GM21526 (cell line): Measurements from ENCODE around the gene ANKDD1A.
A peak's percentile ranks its signal among the peaks of the same experiment; 100 is the strongest.

Experiments used
- ATAC-seq: cut with Tn5 transposase; IDR thresholded peaks from one replicate; pipeline ENCODE4 v1.9.1; 2021; ENCODE audit warnings: moderate library complexity; ENCODE audit not compliant: unreplicated experiment, low FRiP score

ANKDD1A gene

GRCh38 chr15:64951777-64952418 lies 40.2 kb downstream of the ANKDD1A start:
- ATAC-seq: no peak

- no peak for ATAC-seq
These were observed 42.7 kb downstream of the ANKDD1A start for GRCh38 chr15:64954395-64954794.

- ATAC-seq: no peak
These were observed 47.4 kb downstream of the ANKDD1A start for GRCh38 chr15:64959128-64959527.

GRCh38 chr15:64960153-64960552 lies 48.5 kb downstream of the ANKDD1A start:
- no peak for ATAC-seq

GRCh38 chr15:64961013-64961412 lies 49.3 kb downstream of the ANKDD1A start:
- no peak for ATAC-seq

- no peak for ATAC-seq
These were observed 57.7 kb downstream of the ANKDD1A start for GRCh38 chr15:64969401-64969800.

- no peak for ATAC-seq
These were observed 59.0 kb downstream of the ANKDD1A start for GRCh38 chr15:64970698-64971097.

- ATAC-seq: no peak
These were observed 63.7 kb downstream of the ANKDD1A start for GRCh38 chr15:64975390-64975789.

GRCh38 chr15:64979252-64979710 lies 67.6 kb downstream of the ANKDD1A start:
- no peak for ATAC-seq

- ATAC-seq: no peak
These were observed 70.2 kb downstream of the ANKDD1A start for GRCh38 chr15:64981812-64982431.

- no peak for ATAC-seq
These were observed 70.8 kb downstream of the ANKDD1A start for GRCh38 chr15:64982472-64982871.

GRCh38 chr15:64985366-64986033 lies 73.8 kb downstream of the ANKDD1A start:
- ATAC-seq: no peak

GRCh38 chr15:64987136-64987535 lies 75.4 kb downstream of the ANKDD1A start:
- no peak for ATAC-seq

GRCh38 chr15:64989416-64990167 lies 77.9 kb downstream of the ANKDD1A start, which contains the start of gene SPG21:
Gene SPG21 (minus strand): TSS chr15:64989914. CDS start chr15:64983569, 6,345 bp downstream.
- ATAC-seq: peak; percentile 89

- no peak for ATAC-seq
These were observed 78.4 kb downstream of the ANKDD1A start for GRCh38 chr15:64990168-64990470.

- no peak for ATAC-seq
These were observed 79.9 kb downstream of the ANKDD1A start for GRCh38 chr15:64991536-64992135.

GRCh38 chr15:64993290-64993689 lies 81.6 kb downstream of the ANKDD1A start:
- no peak for ATAC-seq

GRCh38 chr15:64997066-64997465 lies 85.4 kb downstream of the ANKDD1A start:
- ATAC-seq: no peak

GRCh38 chr15:64997745-64998375 lies 86.2 kb downstream of the ANKDD1A start:
- no peak for ATAC-seq

- ATAC-seq: no peak
These were observed 93.3 kb downstream of the ANKDD1A start for GRCh38 chr15:65004993-65005392.
